ENCODE measurements around the gene PTPN3. TPM values are rescaled to one million over a fixed set of nuclear protein-coding genes. Genes with fewer than 3 reads are reported as not detected.

Gene PTPN3
- total RNA-seq, 1 experiment from 2014 or later = 20.8 TPM

- no peaks in the 10 kb centered on the region for H3K79me2 ChIP-seq (ENCODE audit: insufficient read depth, low read length)
- H3K36me3 ChIP-seq (ENCODE audit: control insufficient read depth in 1 of 2, insufficient read depth in 2 of 2, low read length in 2 of 2) = peaks cover 7 to 26% of the 10 kb centered on the region in 2 experiments; a peak in 3 of 4 replicates
- no peak for TF ChIP-seq RAD21 (IDR thresholded peaks at IDR 0.05; ENCODE audit: low read depth)
- no peak for TF ChIP-seq CBX3 (IDR thresholded peaks at IDR 0.05; ENCODE audit: low read depth)
- no peak for TF ChIP-seq CEBPB (IDR thresholded peaks at IDR 0.05; ENCODE audit: low read depth)
- no peak for TF ChIP-seq ZFX (IDR thresholded peaks at IDR 0.05)
- TF ChIP-seq, protein P1, sequence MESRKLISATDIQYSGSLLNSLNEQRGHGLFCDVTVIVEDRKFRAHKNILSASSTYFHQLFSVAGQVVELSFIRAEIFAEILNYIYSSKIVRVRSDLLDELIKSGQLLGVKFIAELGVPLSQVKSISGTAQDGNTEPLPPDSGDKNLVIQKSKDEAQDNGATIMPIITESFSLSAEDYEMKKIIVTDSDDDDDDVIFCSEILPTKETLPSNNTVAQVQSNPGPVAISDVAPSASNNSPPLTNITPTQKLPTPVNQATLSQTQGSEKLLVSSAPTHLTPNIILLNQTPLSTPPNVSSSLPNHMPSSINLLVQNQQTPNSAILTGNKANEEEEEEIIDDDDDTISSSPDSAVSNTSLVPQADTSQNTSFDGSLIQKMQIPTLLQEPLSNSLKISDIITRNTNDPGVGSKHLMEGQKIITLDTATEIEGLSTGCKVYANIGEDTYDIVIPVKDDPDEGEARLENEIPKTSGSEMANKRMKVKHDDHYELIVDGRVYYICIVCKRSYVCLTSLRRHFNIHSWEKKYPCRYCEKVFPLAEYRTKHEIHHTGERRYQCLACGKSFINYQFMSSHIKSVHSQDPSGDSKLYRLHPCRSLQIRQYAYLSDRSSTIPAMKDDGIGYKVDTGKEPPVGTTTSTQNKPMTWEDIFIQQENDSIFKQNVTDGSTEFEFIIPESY (IDR thresholded peaks at IDR 0.05; ENCODE audit: extremely low read depth, insufficient replicate concordance, low read length) = no peak
- TF ChIP-seq YY1 (IDR thresholded peaks at IDR 0.05; ENCODE audit: extremely low read depth, insufficient replicate concordance, low read depth, low read length) = no peak
- TF ChIP-seq SP1 (IDR thresholded peaks at IDR 0.05; ENCODE audit: low read depth) = no peak
- no peak for TF ChIP-seq EZH2 (IDR thresholded peaks at IDR 0.05)
- no peak for TF ChIP-seq POLR2AphosphoS5 (IDR thresholded peaks at IDR 0.05; ENCODE audit: low read depth, low read length)
- TF ChIP-seq TCF7L2 (IDR thresholded peaks at IDR 0.05; ENCODE audit: borderline replicate concordance, extremely low read depth, insufficient read depth, insufficient read length) = no peak
- no peak for TF ChIP-seq ZNF274 (IDR thresholded peaks at IDR 0.05; ENCODE audit: low read depth, low read length)
- TF ChIP-seq SIN3A (IDR thresholded peaks at IDR 0.05; ENCODE audit: low read depth) = no peak
- TF ChIP-seq ELF1 (IDR thresholded peaks at IDR 0.05; ENCODE audit: borderline replicate concordance, low read depth) = no peak
- no peak for TF ChIP-seq FOSL1 (IDR thresholded peaks at IDR 0.05; ENCODE audit: low read depth)
- no peak for TF ChIP-seq MAX (IDR thresholded peaks at IDR 0.05)
- no peak for TF ChIP-seq SRF (IDR thresholded peaks at IDR 0.05; ENCODE audit: low read depth)
- TF ChIP-seq JUND (IDR thresholded peaks at IDR 0.05) = no peak
- no peak for TF ChIP-seq EGR1 (IDR thresholded peaks at IDR 0.05; ENCODE audit: low read depth)
- no peak for TF ChIP-seq REST (IDR thresholded peaks at IDR 0.05; ENCODE audit: low read depth)
- no peaks in the 10 kb centered on the region for H3K4me1 ChIP-seq (ENCODE audit: control insufficient read depth in 1 of 2, insufficient read depth in 2 of 2, low read length in 2 of 2)
- POLR2A ChIA-PET = no interaction called here
- H3K9me2 ChIP-seq (ENCODE audit: insufficient read depth) = no peaks in the 10 kb centered on the region
- no peaks in the 10 kb centered on the region for H3K27me3 ChIP-seq (ENCODE audit: insufficient read depth, low read length)
- H2AFZ ChIP-seq (ENCODE audit: low read depth, low read length, poor library complexity, severe bottlenecking) = no peak overlapping the region
- BruUV-seq (replicated peaks) = no TSS peak
- no peaks in the 10 kb centered on the region for H3K9me3 ChIP-seq (ENCODE audit: control insufficient read depth in 1 of 2, insufficient read depth in 1 of 2, low read depth in 1 of 2, low read length in 2 of 2)
- CTCF ChIA-PET = no interaction called here
- RAD21 ChIA-PET (ENCODE audit: low non-redundant PET in 1 of 2, low total read pairs in 2 of 2, uncharacterized antibody in 2 of 2, unreplicated experiment in 2 of 2) = no interaction called here
- no peaks in the 10 kb centered on the region for H4K20me1 ChIP-seq (ENCODE audit: insufficient read depth)
- H3K4me2 ChIP-seq (ENCODE audit: low read length) = no peak overlapping the region
- no peak overlapping the region for H3K4me3 ChIP-seq (replicated peaks in 1 of 2; ENCODE audit: low read depth in 1 of 2, low read length in 2 of 2)
- DNase-seq (ENCODE audit: low read depth, low spot score) (no peak), ATAC-seq (no peak)
- intact Hi-C loops (cut with micrococcal nuclease) = no loop called here
- H3K9ac ChIP-seq (ENCODE audit: low read length) = no peak overlapping the region
- no peak overlapping the region for H3K27ac ChIP-seq (ENCODE audit: low read depth, low read length)
These were observed 69.3 kb downstream of the PTPN3 start for GRCh38 chr9:109428854-109429253.

All from HCT116 (cell line).